Measurements from ENCODE around the gene AP1S3.
"Not testable (repeated sequence)": the region's sequence is repeated elsewhere in the genome, so short reads cannot be mapped to it uniquely, and the experiment has no call there.

AP1S3 gene

DNA sequence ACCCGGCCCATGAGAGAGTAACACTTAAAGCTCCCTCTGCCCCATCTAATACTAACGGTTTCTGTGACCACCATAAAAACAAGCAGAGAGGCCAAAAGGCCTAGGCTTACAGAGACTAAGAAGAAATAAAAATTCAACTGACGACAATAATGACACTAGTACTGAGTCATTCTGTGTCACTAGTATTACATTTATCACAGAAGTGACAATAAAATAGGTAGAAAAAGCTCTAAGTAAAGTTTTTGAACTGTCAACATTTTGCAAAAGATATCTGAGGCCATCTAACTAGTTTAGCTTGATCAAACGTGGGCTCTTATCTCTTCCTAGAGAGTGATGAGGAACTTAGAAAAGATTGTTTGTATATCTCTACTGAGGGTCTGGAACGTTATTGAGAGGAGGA is 35.6 kb downstream of the AP1S3 start:
- no peak for DNase-seq (ENCODE audit: low read depth)

DNA sequence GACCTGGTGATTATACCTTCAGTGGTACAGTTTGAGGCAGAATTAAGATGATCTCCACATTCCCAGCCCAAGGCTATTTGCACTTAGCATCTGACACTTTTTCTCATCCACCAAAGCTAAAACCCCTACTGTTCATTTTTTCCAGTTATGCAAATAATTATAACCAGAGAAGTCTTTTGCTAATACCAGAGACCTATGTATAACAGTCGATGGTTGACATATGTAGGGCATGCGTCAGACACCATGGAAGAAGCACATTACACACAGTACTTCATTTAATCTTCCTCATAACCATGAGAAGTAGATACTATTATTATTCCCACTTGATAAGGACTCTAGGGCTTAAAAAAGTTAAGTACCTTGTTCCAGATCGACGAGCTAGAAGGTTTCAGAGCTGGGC is 36.5 kb downstream of the AP1S3 start:
- DNase-seq (ENCODE audit: low read depth) = no peak

DNA sequence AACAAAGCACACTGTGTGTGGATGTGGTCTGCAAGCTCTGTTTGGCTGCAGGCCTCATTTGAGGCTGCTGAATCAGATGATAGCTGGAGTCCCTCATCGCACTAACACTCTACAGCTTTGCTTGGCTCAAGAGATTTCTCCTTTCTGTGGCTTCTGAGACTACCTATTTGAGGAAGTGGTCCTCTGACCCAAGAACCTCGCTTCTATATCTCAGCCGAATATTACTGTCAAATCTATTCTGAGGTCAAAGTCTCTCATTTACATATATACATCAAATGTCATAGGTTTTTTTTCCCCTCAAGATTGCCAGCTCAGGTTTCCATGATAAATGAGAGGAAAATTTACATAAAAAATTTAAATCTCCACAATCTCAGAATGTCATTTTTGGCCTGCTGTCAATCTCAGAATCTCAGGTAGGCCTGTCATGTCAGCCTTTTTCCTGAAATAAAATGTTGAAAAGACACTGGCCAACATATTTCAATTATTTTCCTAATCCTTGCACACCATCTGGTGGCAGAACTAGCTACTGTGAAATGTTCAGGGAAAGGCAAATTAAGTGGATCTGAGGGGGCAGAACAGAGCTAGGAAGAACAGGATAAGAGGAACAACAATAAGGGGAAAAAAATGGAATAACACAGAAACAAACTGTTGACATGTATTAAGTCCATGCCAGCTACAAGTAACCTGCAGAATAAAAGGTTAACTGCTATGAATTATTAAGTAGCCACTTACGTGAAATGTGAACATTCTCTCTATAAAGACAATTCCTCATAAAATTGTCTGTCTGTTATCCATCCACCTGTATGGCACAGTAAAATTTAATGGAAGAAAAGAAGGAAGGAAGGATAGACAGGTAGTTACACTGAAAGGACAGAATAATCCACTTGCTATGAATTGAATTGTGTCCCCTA is 39.3 kb downstream of the AP1S3 start:
- DNase-seq (ENCODE audit: low read depth) = no peak

DNA sequence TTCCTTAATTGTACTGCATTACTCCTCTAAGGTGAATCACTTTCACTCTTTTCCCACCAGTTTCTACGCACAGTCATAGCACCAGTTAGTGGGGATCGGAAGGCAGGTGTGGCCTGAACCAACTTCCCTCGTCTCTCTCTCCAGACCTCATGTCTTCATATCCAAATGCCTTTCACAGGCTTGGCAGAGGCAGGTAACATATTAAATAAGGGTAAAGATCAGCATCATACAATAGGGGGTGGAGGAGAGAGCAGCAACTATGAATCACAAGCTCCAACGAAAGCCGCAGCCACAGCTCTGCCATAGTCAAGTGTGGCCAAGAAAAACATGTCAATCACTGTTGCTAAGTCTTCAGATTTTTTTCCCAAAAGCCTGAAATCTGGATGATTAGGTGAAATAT is 40.3 kb downstream of the AP1S3 start:
- no peak for DNase-seq (ENCODE audit: low read depth)

DNA sequence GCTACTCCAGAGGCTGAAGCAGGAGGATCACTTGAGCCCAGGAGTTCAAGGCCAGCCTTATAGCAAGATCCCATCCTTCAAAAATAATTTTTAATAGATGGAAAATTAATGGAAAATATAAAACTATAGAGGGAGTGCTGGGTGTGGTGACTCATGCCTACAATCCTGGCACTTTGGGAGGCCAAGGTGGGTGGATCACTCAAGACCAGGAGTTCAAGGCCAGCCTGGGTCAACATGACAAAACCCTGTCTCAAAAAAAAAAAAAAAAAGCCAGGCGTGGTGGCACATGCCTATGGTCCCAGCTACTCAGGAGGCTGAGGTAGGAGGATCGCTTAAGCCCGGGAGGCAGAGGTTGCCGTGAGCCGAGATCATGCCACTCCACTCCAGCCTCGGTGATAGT is 48.0 kb downstream of the AP1S3 start:
- no peak for DNase-seq (ENCODE audit: low read depth)

DNA sequence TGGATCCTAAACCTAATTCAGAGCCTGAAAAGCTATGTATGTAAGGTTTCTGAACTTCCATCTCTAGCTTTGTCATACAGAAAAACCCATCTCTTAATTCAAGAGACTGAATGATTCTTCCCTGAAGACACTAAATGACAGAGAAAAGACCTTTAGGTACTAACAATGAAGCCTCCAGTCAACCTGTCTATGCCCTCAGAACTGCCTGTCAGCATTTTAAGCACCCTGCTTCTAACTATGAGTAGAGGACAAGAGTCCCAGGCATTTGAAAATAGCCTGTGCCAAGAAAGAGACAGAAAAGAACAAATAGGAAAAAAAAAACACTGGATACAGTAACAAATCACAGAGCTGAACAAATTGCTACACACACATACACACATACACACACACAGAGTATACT is 48.6 kb downstream of the AP1S3 start:
- no peak for DNase-seq (ENCODE audit: low read depth)

DNA sequence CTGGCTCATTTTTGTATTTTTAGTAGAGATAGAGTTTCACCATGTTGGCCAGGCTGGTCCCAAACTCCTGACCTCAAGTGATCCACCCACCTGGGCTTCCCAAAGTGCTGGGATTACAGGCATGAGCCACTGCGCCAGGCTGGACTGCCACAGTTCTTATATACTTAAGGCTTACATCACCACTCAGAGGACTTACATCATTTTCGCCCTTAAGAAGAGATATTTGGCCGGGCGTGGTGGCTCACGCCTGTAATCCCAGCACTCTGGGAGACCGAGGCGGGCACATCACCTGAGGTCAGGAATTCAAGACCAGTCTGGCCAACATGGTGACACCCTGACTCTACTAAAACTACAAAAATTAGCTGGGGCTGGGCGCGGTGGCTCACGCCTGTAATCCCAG is 49.3 kb downstream of the AP1S3 start:
- DNase-seq (ENCODE audit: low read depth) = not testable (repeated sequence)

DNA sequence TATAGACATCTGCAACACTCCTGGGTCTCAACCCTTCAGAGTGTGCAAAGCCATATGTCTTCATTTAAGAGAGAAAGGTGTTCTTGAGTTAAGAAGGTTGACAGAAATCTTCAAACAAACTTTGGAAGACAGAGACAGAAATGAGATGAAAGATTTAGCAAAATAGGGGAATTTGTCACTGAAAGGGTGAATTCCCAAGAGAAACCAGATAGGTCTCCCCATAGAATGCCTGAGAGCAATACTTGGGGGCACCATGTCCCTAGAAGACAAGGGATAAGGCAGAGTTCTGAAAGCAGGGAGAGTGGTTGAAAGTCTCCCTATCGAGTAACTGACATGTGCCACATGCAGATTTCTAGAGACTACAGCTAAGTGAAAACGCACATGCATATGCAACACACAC is 50.0 kb downstream of the AP1S3 start:
- no peak for DNase-seq (ENCODE audit: low read depth)

DNA sequence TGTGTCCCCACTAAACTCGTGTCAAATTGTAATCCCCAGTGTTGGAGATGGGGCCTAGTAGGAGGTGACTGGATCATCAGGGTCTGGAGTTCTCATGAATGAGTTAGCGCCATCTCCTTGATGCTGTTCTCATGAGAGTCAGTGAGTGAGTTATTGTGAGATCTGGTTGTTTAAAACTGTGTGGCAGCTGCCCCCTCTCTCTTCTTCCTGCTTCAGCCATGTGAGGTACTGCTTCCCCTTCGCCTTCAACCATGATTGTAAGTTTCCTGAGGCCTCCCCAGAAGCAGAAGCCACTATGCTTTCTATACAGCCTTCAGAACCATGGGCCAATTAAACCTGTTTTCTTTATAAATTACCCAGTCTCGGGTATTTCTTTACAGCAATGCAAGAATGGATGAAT is 50.4 kb downstream of the AP1S3 start:
- DNase-seq (ENCODE audit: low read depth) = no peak

DNA sequence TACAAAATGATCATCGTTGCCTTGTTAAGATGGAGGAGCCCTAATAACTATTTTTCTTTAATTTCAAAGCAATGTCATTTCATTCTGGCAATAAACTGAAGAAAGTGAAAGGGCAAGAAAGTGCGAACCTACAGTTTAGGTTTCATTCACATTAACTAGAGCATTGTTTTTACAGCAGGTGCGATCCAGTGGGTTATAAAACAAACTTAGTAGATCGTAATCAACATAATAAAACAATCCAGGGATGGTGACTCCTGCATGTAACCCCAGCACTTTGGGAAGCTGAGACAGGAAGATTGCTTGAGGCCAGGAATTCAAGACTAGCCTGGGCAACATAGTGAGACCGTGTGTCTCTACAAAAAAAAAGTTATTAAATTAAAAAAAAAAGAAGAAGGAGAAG is 51.1 kb downstream of the AP1S3 start:
- no peak for DNase-seq (ENCODE audit: low read depth)

DNA sequence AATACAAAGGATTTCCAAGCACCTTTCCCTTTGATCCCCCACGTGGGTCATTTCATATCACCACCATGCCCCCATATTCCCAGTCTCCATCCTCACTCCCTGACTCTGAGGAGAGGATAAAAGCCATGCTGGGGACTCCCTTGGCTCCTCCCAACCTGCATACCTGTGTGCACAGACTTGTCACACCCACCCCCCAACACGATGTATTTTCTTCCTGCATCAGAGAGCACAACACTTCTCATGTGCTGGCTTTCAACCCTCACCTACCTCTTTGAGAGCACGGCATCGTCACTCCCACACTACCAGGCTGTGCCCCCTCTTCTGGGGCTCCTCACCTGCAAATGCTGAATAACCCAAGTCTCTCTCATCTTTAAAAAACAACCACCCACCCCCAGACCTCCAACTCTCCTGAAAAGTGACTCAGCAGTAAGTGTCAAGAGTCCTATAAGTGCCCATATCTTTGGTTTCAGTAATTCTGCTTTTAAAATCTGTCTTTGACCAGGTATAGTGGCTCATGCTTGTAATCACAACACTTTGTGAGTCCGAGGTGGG is 53.1 kb downstream of the AP1S3 start:
- DNase-seq (ENCODE audit: low read depth) = no peak

DNA sequence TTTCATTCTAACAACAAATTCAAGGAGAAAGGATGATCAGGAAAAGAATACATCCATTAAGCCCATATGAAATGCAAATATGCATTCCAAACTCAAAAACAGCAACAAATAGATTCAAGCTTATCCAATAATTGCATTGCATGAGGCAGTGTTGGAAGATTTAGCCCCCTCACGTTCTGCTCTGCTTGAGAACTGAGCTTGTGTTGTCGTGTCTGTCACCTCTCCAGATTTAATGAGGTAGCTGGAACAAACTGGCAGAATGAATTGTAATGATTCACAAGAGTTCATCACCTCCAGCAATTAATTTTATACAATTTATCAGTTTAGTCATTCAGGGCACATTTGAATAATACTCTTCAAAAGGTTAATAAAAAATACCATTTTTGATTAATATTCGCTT is 54.8 kb downstream of the AP1S3 start:
- no peak for DNase-seq (ENCODE audit: low read depth)

DNA sequence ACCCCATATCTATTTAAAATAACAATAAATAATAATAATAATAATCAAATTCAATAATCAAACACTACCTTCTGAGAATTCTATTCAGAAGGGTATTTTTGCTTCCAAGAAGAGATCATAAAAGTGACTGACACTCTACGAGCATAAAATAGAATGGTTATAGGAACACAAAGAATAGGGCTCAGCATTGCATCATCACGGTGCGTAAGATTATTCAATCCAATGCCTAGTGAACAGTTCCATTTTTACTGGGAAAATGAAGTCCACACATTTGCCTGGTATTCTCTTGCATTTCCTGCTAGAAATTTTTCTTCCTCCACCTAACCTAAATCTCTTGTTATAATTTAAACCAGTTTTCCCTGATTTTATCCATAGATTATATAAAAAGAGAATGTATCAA is 55.8 kb downstream of the AP1S3 start:
- no peak for DNase-seq (ENCODE audit: low read depth)

DNA sequence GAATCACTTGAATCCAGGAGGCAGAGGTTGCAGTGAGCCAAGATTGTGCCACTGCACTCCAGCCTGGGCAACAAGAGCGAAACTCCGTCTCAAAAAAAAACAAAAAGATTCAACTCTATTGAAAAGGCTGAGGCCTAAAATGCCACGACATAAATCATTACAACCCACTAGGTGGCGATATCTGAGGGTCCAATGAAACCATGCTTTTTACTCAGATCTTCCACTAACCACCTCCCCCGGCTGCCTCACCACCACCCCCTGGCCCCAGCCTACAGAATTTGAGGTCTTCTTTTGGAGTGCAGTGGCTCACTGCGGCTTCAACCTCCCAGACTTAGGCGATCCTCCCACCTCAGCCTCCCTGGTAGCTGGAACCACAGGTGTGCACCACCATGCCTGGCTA is 57.5 kb downstream of the AP1S3 start:
- DNase-seq (ENCODE audit: low read depth) = no peak

DNA sequence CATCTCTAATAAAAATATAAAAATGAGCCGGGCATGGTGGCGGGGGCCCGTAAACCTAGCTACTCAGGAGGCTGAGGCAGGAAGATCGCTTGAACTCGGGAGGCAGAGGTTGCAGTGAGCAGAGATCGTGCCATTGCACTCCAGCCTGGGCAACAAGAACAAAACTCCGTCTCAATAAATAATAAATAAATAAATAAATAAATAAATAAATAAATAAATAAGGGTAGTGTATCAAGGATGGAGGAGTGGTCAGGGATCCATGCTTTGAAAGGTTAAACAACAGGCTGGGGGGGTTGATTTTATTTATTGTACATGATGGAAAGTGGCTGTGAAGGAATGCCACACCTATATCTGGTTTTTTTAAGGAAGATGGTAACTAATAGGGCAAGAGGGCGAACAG is 63.2 kb downstream of the AP1S3 start:
- DNase-seq (ENCODE audit: low read depth) = no peak

DNA sequence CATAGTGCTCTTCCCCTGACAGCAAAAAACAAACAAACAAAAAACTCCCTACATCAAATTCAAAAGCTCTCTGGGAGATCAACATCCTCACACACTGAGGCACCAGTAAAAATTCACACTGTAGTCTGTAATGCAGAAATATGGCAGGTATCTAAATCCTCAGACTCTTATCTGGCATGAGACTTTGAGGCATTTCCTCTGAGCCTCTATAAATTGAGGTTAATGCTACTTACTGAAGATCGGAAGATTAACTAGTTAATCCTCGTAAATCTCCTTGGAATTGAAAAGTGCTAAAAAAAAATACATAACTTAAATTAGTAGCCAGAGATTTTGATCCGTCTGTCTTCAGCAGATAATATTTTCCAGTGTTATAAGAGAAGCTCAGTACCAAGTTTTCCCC is 65.0 kb downstream of the AP1S3 start:
- DNase-seq (ENCODE audit: low read depth) = no peak

DNA sequence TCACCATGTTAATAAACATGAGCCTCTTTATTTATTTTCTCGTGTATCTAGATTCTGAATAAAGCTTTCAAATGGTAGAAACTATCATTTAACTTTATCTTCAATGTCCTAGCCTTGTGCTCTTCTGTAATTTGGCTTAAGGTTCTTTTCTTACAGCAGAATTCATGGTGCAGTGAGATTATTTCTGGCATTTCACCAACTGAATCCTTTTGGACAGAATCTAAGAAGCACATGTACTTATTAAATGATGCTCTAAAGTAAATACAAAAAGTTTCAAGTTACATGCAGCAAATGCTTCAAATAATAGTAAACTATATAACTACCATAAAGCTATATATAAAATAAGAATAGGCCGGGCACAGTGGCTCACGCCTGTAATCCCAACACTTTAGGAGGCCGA is 65.9 kb downstream of the AP1S3 start:
- no peak for DNase-seq (ENCODE audit: low read depth)

DNA sequence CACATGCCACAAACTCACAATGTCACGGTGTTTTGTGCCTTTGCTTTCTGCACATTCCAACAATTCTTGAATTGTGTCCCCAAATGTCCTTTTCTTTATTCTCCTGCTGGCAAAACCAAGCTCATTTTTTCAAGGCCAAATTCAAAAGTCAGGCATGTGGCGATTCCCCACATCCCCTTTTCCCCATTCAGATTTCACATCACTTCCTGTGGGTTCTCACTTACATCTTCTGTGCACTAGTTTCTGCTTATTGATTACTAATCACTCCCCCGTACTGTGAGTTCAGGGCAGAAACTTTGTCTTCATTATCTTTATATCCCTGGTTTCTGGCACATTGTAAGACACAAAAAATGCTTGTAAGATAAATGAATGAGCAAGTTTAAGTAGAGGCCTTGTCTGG is 69.2 kb downstream of the AP1S3 start:
- no peak for DNase-seq (ENCODE audit: low read depth)

DNA sequence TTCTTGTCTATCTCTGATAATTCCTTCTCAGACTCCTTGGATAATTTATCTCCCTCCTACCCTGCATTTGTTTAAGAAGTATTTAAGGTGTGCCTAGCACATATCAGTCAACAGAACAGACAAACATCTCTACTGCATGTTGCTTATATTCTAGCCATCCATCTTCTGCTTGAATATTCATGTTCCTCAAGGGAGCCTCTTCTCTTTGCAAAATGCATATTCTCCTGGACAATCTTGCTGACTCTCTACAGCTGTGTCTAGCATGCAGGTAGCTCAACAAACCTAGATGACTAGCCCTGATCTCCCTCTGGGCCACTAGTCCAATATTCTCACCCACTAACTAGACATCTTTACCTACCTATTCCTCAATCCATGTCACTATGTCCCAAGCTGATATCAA is 70.0 kb downstream of the AP1S3 start:
- no peak for DNase-seq (ENCODE audit: low read depth)

DNA sequence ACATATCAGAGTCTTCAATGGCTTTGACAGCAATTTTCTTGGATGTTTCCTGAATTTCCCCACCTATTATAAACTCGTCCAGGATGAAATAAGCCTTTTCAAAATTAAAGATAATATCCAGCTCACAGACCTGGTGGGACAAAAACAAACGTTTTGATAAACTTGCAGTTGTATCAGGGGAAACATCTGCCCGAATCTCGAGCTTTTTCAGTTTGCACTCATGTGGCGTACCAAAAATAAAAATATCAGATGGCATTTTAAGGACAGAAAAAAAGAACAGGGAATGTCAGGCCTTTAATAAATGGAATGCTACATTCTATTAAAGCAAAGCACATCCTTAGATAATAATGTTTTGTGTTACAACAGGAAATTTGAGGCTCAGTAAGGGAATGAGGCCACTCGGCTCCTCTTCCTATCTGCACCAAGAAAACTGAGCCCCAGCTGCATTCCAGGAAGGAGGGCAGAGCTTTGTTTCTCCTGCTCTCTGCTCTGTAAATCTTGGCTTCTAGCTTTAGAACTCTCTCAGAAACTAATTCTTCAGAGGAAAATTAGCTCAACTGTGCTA is 72.1 kb downstream of the AP1S3 start:
- DNase-seq (ENCODE audit: low read depth) = no peak

DNA sequence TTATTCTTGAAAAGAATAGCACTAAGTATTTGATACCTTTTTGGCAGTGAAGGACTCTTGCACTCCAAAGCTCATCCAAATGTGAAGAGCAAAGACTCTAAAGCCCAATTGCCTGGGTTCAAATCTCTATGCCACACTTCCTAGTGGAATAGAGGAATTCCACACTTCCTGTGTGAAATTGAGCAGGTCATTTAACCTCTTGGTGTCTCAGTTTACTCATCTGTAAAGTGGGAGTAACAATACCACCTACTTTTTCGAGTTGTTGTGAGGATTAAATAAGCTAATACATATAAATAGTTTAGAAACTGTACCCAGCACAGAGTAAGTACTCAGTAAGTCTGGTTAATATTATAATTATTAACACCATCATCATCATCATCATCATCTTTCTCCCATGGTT is 72.6 kb downstream of the AP1S3 start:
- DNase-seq (ENCODE audit: low read depth) = no peak

DNA sequence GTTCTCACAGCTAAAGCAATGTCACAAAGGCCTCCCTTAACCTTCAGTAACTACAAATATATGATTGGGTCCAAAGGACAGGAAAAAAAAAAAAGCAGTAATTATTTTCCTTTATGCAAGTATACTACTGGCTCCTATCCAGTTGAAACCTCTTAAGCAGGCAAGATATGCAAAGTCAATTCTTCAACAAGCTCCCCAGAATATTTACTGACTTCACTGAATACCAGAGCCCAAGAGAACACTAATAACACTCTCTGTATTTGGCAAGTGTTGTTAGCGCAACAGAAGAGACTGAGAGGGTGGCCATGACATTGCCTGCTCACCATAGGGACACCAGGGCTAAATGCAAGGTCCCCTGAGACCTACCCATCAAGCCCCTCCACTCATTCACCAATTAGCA is 74.5 kb downstream of the AP1S3 start:
- no peak for DNase-seq (ENCODE audit: low read depth)

DNA sequence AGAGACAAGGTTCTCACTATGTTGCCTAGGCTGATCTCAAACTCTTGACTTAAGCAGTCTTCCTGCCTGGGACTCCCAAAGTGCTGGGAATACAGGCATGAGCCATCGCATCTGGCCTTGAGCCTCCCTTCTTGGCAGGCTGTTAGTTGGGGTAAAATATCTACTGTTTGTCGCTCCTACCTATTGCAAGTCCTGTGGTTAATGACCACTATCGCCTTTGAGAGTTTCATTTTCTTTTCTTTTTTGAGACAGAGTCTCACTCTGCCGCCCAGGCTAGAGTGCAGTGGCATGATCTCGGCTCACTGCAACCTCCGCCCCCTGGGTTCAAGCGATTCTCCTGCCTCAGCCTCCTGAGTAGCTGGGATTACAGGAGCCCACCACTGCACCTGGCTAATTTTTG is 75.6 kb downstream of the AP1S3 start:
- not testable (repeated sequence) for DNase-seq (ENCODE audit: low read depth)

All from non-pigmented ciliary epithelial cell (primary cell).